Measurements from ENCODE around the gene HFE. TPM values are rescaled to one million over a fixed set of nuclear protein-coding genes. Genes with fewer than 3 reads are reported as not detected.

The HFE gene, protein sequence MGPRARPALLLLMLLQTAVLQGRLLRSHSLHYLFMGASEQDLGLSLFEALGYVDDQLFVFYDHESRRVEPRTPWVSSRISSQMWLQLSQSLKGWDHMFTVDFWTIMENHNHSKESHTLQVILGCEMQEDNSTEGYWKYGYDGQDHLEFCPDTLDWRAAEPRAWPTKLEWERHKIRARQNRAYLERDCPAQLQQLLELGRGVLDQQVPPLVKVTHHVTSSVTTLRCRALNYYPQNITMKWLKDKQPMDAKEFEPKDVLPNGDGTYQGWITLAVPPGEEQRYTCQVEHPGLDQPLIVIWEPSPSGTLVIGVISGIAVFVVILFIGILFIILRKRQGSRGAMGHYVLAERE
- polyA plus RNA-seq (2011; rRNA removed) (19.5 and 21.4 TPM in 2 replicates), polyA minus RNA-seq (2011; rRNA and poly(A)+ RNA removed) (19.7 and 20.1 TPM in 2 replicates)

DNA sequence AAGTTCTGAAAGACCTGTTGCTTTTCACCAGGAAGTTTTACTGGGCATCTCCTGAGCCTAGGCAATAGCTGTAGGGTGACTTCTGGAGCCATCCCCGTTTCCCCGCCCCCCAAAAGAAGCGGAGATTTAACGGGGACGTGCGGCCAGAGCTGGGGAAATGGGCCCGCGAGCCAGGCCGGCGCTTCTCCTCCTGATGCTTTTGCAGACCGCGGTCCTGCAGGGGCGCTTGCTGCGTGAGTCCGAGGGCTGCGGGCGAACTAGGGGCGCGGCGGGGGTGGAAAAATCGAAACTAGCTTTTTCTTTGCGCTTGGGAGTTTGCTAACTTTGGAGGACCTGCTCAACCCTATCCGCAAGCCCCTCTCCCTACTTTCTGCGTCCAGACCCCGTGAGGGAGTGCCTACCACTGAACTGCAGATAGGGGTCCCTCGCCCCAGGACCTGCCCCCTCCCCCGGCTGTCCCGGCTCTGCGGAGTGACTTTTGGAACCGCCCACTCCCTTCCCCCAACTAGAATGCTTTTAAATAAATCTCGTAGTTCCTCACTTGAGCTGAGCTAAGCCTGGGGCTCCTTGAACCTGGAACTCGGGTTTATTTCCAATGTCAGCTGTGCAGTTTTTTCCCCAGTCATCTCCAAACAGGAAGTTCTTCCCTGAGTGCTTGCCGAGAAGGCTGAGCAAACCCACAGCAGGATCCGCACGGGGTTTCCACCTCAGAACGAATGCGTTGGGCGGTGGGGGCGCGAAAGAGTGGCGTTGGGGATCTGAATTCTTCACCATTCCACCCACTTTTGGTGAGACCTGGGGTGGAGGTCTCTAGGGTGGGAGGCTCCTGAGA lies at the start of gene HFE:
TSS of gene HFE (plus strand) at position 146 of the 832 bp plus-strand sequence. CDS start at position 158, 12 bp downstream.
- Histone ChIP-seq H3K27ac (ENCODE audit: low read depth, low read length) (peak within 1 kb of the TSS; percentile 86), H3K27me3 (ENCODE audit: control insufficient read depth, insufficient read depth, low read length) (no peaks in the 10 kb centered on the region), H3K4me3 (ENCODE audit: low read depth, low read length) (peak within 1 kb of the TSS; percentile 77), H3K9me3 (ENCODE audit: control insufficient read depth, insufficient read depth, low read length) (no peaks in the 10 kb centered on the region)
- POLR2A ChIA-PET, result interaction anchor here (0.6 to 1.7 kb wide), 5 partner anchors 10 to 37 kb away, joined by 3 to 7 read pairs (median 5); a partner anchor contains a TSS
- no peak for DNase-seq (ENCODE audit: low read depth, low spot score)
- TF ChIP-seq, protein P1, sequence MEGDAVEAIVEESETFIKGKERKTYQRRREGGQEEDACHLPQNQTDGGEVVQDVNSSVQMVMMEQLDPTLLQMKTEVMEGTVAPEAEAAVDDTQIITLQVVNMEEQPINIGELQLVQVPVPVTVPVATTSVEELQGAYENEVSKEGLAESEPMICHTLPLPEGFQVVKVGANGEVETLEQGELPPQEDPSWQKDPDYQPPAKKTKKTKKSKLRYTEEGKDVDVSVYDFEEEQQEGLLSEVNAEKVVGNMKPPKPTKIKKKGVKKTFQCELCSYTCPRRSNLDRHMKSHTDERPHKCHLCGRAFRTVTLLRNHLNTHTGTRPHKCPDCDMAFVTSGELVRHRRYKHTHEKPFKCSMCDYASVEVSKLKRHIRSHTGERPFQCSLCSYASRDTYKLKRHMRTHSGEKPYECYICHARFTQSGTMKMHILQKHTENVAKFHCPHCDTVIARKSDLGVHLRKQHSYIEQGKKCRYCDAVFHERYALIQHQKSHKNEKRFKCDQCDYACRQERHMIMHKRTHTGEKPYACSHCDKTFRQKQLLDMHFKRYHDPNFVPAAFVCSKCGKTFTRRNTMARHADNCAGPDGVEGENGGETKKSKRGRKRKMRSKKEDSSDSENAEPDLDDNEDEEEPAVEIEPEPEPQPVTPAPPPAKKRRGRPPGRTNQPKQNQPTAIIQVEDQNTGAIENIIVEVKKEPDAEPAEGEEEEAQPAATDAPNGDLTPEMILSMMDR (IDR thresholded peaks at IDR 0.05; ENCODE audit: low read depth, low read length), result peak; percentile 24
- CTCF ChIA-PET, result interaction anchor here (1.2 to 20.2 kb wide), 7 partner anchors 10 to 65 kb away, joined by 3 to 858 read pairs (median 3); a partner anchor contains a TSS

GRCh38 chr6:26041946-26042345 lies 45.3 kb upstream of the HFE start:
- ChIA-PET CTCF (no interaction called here), POLR2A (no interaction called here)
- H3K27me3 ChIP-seq (ENCODE audit: control insufficient read depth, insufficient read depth, low read length), result no peaks in the 10 kb centered on the region
- no peak for DNase-seq (ENCODE audit: low read depth, low spot score)
- H3K9me3 ChIP-seq (ENCODE audit: control insufficient read depth, insufficient read depth, low read length), result no peaks in the 10 kb centered on the region; the same call in 1 of the 2 replicates
- TF ChIP-seq, protein P1 (IDR thresholded peaks at IDR 0.05; ENCODE audit: low read depth, low read length), result no peak
- no peak overlapping the region for H3K4me3 ChIP-seq (ENCODE audit: low read depth, low read length)
- no peak overlapping the region for H3K27ac ChIP-seq (ENCODE audit: low read depth, low read length)

DNA sequence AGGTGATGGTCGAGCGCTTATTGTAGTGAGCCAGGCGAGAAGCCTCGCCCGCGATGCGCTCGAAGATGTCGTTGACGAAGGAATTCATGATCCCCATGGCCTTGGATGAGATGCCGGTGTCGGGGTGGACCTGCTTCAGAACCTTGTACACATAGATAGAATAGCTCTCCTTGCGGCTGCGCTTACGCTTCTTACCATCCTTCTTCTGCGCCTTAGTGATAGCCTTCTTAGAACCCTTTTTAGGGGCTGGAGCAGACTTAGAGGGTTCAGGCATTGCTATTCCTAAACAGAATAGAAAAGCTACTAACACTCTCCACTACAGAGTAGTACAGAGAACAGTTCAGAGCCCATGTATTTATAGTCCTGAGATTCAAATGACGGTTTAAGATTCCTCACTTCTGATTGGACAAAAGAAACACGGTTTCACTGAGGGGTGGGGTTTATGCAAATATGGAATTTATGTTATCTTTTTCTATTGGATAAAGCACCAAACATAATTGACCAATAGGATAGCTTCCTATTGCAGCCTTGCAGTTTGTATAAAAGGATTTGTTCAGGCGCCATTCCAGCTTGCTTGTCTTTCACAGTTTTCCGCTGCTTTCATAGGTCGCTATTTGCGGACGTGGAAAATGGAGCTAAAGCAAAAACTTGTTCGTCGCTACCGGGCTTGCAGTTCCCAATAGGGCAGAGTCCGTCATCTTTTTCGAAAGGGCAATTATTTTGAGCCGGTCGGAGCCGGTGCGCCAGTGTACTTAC lies 43.7 kb upstream of the HFE start:
- TF ChIP-seq, protein P1 (IDR thresholded peaks at IDR 0.05; ENCODE audit: low read depth, low read length), result no peak
- Histone ChIP-seq H3K9me3 (ENCODE audit: control insufficient read depth, insufficient read depth, low read length) (no peaks in the 10 kb centered on the region; the same call in 1 of the 2 replicates), H3K4me3 (ENCODE audit: low read depth, low read length) (peak overlapping the region; percentile 66), H3K27ac (ENCODE audit: low read depth, low read length) (peak overlapping the region; percentile 93), H3K27me3 (ENCODE audit: control insufficient read depth, insufficient read depth, low read length) (no peaks in the 10 kb centered on the region)
- ChIA-PET CTCF (interaction anchor here (0.9 to 2.0 kb wide), 5 partner anchors 9 to 53 kb away, joined by 3 to 22 read pairs (median 4); no protein-coding TSS in a partner anchor), POLR2A (interaction anchor here (0.6 to 5.3 kb wide), 28 partner anchors 10 to 1849 kb away, joined by 3 to 272 read pairs (median 6); a partner anchor contains a TSS)
- peak; percentile 96 for DNase-seq (ENCODE audit: low read depth, low spot score)

DNA sequence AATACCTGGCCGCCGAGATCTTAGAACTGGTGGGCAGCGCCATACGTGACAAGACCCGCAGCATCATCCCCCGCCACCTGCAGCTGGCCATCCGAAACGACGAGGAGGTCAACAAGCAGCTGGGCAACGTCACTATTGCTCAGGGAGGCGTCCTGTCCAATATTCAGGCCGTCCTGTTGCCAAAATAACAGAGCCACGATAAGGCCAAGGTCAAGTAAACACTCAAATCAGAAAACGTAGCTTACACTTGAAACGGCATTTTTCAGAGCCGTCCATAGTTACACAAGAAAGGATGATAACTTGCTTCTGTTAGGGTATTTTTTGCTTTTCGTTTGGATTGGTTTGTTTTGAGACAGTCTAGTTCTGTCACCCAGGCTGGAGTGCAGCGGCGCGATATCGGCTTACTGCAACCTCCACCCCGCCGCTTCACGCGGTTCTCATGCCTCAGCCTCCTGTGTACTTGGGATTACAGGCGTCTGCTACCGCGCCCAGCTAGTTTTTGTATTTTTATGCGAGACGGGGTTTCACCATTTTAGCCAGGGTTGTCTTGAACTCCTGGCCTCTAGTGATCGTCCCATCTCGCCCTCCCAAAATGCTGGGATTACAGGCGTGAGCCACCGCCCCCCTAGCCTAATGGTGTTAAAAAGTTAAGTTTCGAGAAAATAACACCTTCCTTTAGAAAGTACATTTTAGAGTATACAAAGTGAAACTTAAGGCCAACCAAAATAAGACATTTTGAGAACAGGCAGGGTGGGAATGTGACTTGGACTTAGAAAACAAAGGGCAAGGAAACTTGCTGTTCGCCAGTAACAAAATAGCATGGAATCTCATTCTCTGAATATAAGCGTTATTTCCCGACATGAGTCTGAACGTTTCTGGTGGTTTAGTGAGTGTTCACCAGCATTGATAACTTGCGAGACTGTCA lies 42.8 kb upstream of the HFE start:
- POLR2A ChIA-PET, result interaction anchor here (0.6 to 5.3 kb wide), 37 partner anchors 9 to 1848 kb away, joined by 3 to 272 read pairs (median 8); a partner anchor contains a TSS
- H3K27me3 ChIP-seq (ENCODE audit: control insufficient read depth, insufficient read depth, low read length), result no peaks in the 10 kb centered on the region
- no peak for DNase-seq (ENCODE audit: low read depth, low spot score)
- peak overlapping the region; percentile 66 for H3K4me3 ChIP-seq (ENCODE audit: low read depth, low read length)
- CTCF ChIA-PET, result interaction anchor here (0.9 to 2.0 kb wide), 7 partner anchors 10 to 53 kb away, joined by 3 to 22 read pairs (median 4); no protein-coding TSS in a partner anchor
- H3K27ac ChIP-seq (ENCODE audit: low read depth, low read length), result peak overlapping the region; percentile 93
- TF ChIP-seq, protein P1 (IDR thresholded peaks at IDR 0.05; ENCODE audit: low read depth, low read length), result no peak
- H3K9me3 ChIP-seq (ENCODE audit: control insufficient read depth, insufficient read depth, low read length), result no peaks in the 10 kb centered on the region; the same call in 1 of the 2 replicates
